Left ventricle myocardium inferior (tissue), 1 donor: ENCODE measurements around the gene B4GALT2. TPM values are rescaled to one million over a fixed set of nuclear protein-coding genes. Genes with fewer than 3 reads are reported as not detected.

Experiments
- DNase-seq: peaks from one replicate; pipeline ENCODE4 v3.0.0-alpha.2; 2020
- H3K27ac ChIP-seq: fragments of 200-600 bp; replicated peaks from 2 replicates; pipeline ENCODE4 v1.8.0; 2021
- H3K27me3 ChIP-seq: fragments of 200-600 bp; 2 replicates; pipeline ENCODE4 v1.8.0; 2021; ENCODE audit warnings: low read depth
- H3K36me3 ChIP-seq: fragments of 200-600 bp; 2 replicates; pipeline ENCODE4 v1.8.0; 2021
- H3K4me1 ChIP-seq: fragments of 200-600 bp; 2 replicates; pipeline ENCODE4 v1.8.0; 2021
- H3K4me3 ChIP-seq: fragments of 200-600 bp; 2 replicates; pipeline ENCODE4 v1.8.0; 2021; ENCODE audit warnings: mild to moderate bottlenecking, moderate library complexity
- H3K9me3 ChIP-seq: fragments of 200-600 bp; replicated peaks from 2 replicates; pipeline ENCODE4 v1.8.0; 2021
- CTCF ChIP-seq: fragments of 200-600 bp; IDR thresholded peaks from 2 replicates; pipeline ENCODE4 v1.8.0; 2021; ENCODE audit warnings: antibody characterized with exemption, mild to moderate bottlenecking, borderline replicate concordance
- intact Hi-C: fragments of 100-400 bp; cut with micrococcal nuclease; formaldehyde crosslinking; loops from one replicate; pipeline ENCODE4 v1.11.0; 2022
- total RNA-seq: library from RNA; stranded (reverse); fragmentation: NEBNext Ultra II Directional; extraction: Animal tissue kit (Norgen Biotek cat#: 25700); gene quantifications from one replicate; pipeline ENCODE4 v1.2.1, GENCODE V29; 2021
- donor health status: DM: no; HTN: yes; CAD: no; lungs with severe emphysema.

The B4GALT2 gene
- total RNA-seq, 1 donor from 2014 or later, result 40.3 TPM

GRCh38 chr1:43994794-43995790 lies 16.1 kb downstream of the B4GALT2 start:
- Histone ChIP-seq H3K9me3 (no peaks in the 10 kb centered on the region), H3K27ac (no peak overlapping the region), H3K27me3 (no peaks in the 10 kb centered on the region), H3K4me1 (peaks cover 20% of the 10 kb centered on the region), H3K4me3 (no peak overlapping the region), H3K36me3 (no peaks in the 10 kb centered on the region)
- DNase-seq, result no peak
- TF ChIP-seq CTCF, result no peak
- intact Hi-C loops, result no loop called here

GRCh38 chr1:43995984-43996732 lies 17.1 kb downstream of the B4GALT2 start:
- Histone ChIP-seq H3K27me3 (no peaks in the 10 kb centered on the region), H3K9me3 (no peaks in the 10 kb centered on the region), H3K4me1 (peaks cover 12% of the 10 kb centered on the region), H3K4me3 (no peak overlapping the region), H3K27ac (no peak overlapping the region), H3K36me3 (no peaks in the 10 kb centered on the region)
- no peak for DNase-seq
- TF ChIP-seq CTCF, result no peak
- intact Hi-C loops, result no loop called here

GRCh38 chr1:43996733-43997115 lies 17.7 kb downstream of the B4GALT2 start:
- Histone ChIP-seq H3K4me1 (peaks cover 6% of the 10 kb centered on the region), H3K9me3 (no peaks in the 10 kb centered on the region), H3K27ac (no peak overlapping the region), H3K4me3 (no peak overlapping the region), H3K36me3 (no peaks in the 10 kb centered on the region), H3K27me3 (peaks cover 3% of the 10 kb centered on the region)
- no peak for TF ChIP-seq CTCF
- no peak for DNase-seq
- intact Hi-C loops, result no loop called here

- H3K27me3 ChIP-seq, result peaks cover 4% of the 10 kb centered on the region
- DNase-seq, result no peak
- no peaks in the 10 kb centered on the region for H3K4me1 ChIP-seq
- no peak overlapping the region for H3K4me3 ChIP-seq
- H3K9me3 ChIP-seq, result no peaks in the 10 kb centered on the region
- no peak for TF ChIP-seq CTCF
- H3K36me3 ChIP-seq, result no peaks in the 10 kb centered on the region
- no peak overlapping the region for H3K27ac ChIP-seq
- intact Hi-C loops, result no loop called here
These were observed 18.4 kb downstream of the B4GALT2 start for GRCh38 chr1:43997295-43997999.

GRCh38 chr1:43998000-43998378 lies 19.0 kb downstream of the B4GALT2 start:
- Histone ChIP-seq H3K36me3 (no peaks in the 10 kb centered on the region), H3K4me1 (no peaks in the 10 kb centered on the region), H3K27ac (no peak overlapping the region), H3K27me3 (peaks cover 4% of the 10 kb centered on the region), H3K4me3 (no peak overlapping the region), H3K9me3 (no peaks in the 10 kb centered on the region)
- TF ChIP-seq CTCF, result no peak
- DNase-seq, result no peak
- intact Hi-C loops, result no loop called here
